HEK293 (cell line): ENCODE data around the gene ARHGAP22.

Source experiments
- CTCF ChIA-PET: fragments of 350-600 bp; formaldehyde crosslinking; extraction: SDS; loops from one replicate; lab custom pipeline; 2021; ENCODE audit warnings: antibody characterized with exemption; lab: Yijun Ruan, JAX
- POLR2A ChIA-PET: fragments of 300-600 bp; formaldehyde crosslinking; extraction: SDS; loops from one replicate; lab custom pipeline; 2020; ENCODE audit warnings: antibody characterized with exemption, inconsistent platforms; lab: Yijun Ruan, JAX
- H3K27ac ChIP-seq: fragments of 200-500 bp; sonication (Bioruptor generic); 2 replicates; pipeline ENCODE4 v1.5.1; 2014; ENCODE audit warnings: low read depth, low read length, control low read depth, inconsistent platforms; ENCODE audit errors: extremely low read depth
- H3K36me3 ChIP-seq, 2 experiments: fragments of 200-500 bp in 1 of 2; sonication (Bioruptor generic) in 1 of 2; 1 replicate in 1 of 2; 2 replicates in 1 of 2; pipeline ENCODE4 v1.5.1; 2014 to 2017; ENCODE audit warnings: inconsistent platforms in 2 of 2, low read length in 2 of 2; ENCODE audit not compliant: control insufficient read depth in 2 of 2, insufficient read depth in 1 of 2
- H3K4me1 ChIP-seq: fragments of 200-500 bp; sonication (Bioruptor generic); 2 replicates; pipeline ENCODE4 v1.5.1; 2014; ENCODE audit warnings: mild to moderate bottlenecking, low read length, inconsistent platforms; ENCODE audit not compliant: control insufficient read depth, insufficient read depth
- H3K4me3 ChIP-seq: 2 replicates; pipeline ENCODE4 v1.5.1; 2011; ENCODE audit warnings: low read depth, mild to moderate bottlenecking, control low read depth, low read length, moderate library complexity
- H3K9me3 ChIP-seq: fragments of 200-500 bp; sonication (Bioruptor generic); 2 replicates; pipeline ENCODE4 v1.5.1; 2014; ENCODE audit warnings: low read depth, low read length, inconsistent platforms; ENCODE audit not compliant: control insufficient read depth, insufficient read depth
- FEZF1 ChIP-seq: fragments of 450-650 bp; formaldehyde crosslinking; IDR thresholded peaks from 2 replicates; pipeline ENCODE4 v1.5.1; 2016; ENCODE audit warnings: missing biosample characterization, missing genetic modification characterization
- GLI4 ChIP-seq: fragments of 450-650 bp; formaldehyde crosslinking; IDR thresholded peaks from 2 replicates; pipeline ENCODE4 v1.5.1; 2016; ENCODE audit warnings: missing biosample characterization, missing genetic modification characterization
- GLIS2 ChIP-seq: fragments of 450-650 bp; formaldehyde crosslinking; IDR thresholded peaks from 2 replicates; pipeline ENCODE4 v1.5.1; 2016; ENCODE audit warnings: missing biosample characterization, missing genetic modification characterization
- KLF8 ChIP-seq: fragments of 450-650 bp; formaldehyde crosslinking; IDR thresholded peaks from 2 replicates; pipeline ENCODE4 v1.5.1; 2016; ENCODE audit warnings: missing biosample characterization, missing genetic modification characterization
- OVOL3 ChIP-seq: fragments of 450-650 bp; formaldehyde crosslinking; IDR thresholded peaks from 2 replicates; pipeline ENCODE4 v1.5.1; 2016; ENCODE audit warnings: missing biosample characterization, missing genetic modification characterization
- SALL2 ChIP-seq: fragments of 450-650 bp; formaldehyde crosslinking; IDR thresholded peaks from 2 replicates; pipeline ENCODE4 v1.5.0; 2017; ENCODE audit warnings: missing biosample characterization, mild to moderate bottlenecking, missing genetic modification characterization, borderline replicate concordance
- SP2 ChIP-seq: fragments of 450-650 bp; formaldehyde crosslinking; IDR thresholded peaks from 2 replicates; pipeline ENCODE4 v1.5.1; 2016; ENCODE audit warnings: missing biosample characterization, missing genetic modification characterization
- ZBTB1 ChIP-seq: fragments of 450-650 bp; formaldehyde crosslinking; IDR thresholded peaks from 2 replicates; pipeline ENCODE4 v1.5.1; 2016; ENCODE audit warnings: missing biosample characterization, missing genetic modification characterization
- ZNF211 ChIP-seq: fragments of 450-650 bp; formaldehyde crosslinking; IDR thresholded peaks from 2 replicates; pipeline ENCODE4 v1.5.1; 2016; ENCODE audit warnings: low read depth, missing biosample characterization, missing genetic modification characterization
- ZNF266 ChIP-seq: fragments of 450-650 bp; formaldehyde crosslinking; IDR thresholded peaks from 2 replicates; pipeline ENCODE4 v1.5.1; 2016; ENCODE audit warnings: missing biosample characterization, missing genetic modification characterization, low read depth
- ZNF324 ChIP-seq: fragments of 450-650 bp; formaldehyde crosslinking; IDR thresholded peaks from 2 replicates; pipeline ENCODE4 v1.5.1; 2016; ENCODE audit warnings: missing biosample characterization, missing genetic modification characterization
- ZNF350 ChIP-seq: fragments of 450-650 bp; formaldehyde crosslinking; IDR thresholded peaks from 2 replicates; pipeline ENCODE4 v1.5.0; 2017; ENCODE audit warnings: missing biosample characterization, mild to moderate bottlenecking, missing genetic modification characterization
- ZNF366 ChIP-seq: fragments of 450-650 bp; formaldehyde crosslinking; conservative IDR thresholded peaks from 2 replicates; pipeline ENCODE4 v1.5.1; 2016; ENCODE audit warnings: missing biosample characterization, missing genetic modification characterization
- ZNF391 ChIP-seq: fragments of 450-650 bp; formaldehyde crosslinking; IDR thresholded peaks from 2 replicates; pipeline ENCODE4 v1.5.1; 2016; ENCODE audit warnings: low read depth, missing biosample characterization, missing genetic modification characterization, borderline replicate concordance
- ZNF48 ChIP-seq: fragments of 450-650 bp; formaldehyde crosslinking; IDR thresholded peaks from 2 replicates; pipeline ENCODE4 v1.5.1; 2016; ENCODE audit warnings: missing biosample characterization, missing genetic modification characterization
- ZNF585B ChIP-seq: fragments of 450-650 bp; formaldehyde crosslinking; IDR thresholded peaks from 2 replicates; pipeline ENCODE4 v1.5.1; 2016; ENCODE audit warnings: missing biosample characterization, missing genetic modification characterization
- ZNF660 ChIP-seq: fragments of 450-650 bp; IDR thresholded peaks from 2 replicates; pipeline ENCODE4 v1.5.1; 2018; ENCODE audit warnings: missing biosample characterization, mild to moderate bottlenecking, missing genetic modification characterization
- ZNF664 ChIP-seq: fragments of 450-650 bp; formaldehyde crosslinking; IDR thresholded peaks from 2 replicates; pipeline ENCODE4 v1.5.1; 2016; ENCODE audit warnings: missing biosample characterization, missing genetic modification characterization
- ZNF76 ChIP-seq: fragments of 450-650 bp; formaldehyde crosslinking; IDR thresholded peaks from 2 replicates; pipeline ENCODE4; 2016; ENCODE audit warnings: low read depth, missing biosample characterization, missing genetic modification characterization, borderline replicate concordance
- ZNF830 ChIP-seq: fragments of 450-650 bp; IDR thresholded peaks from 2 replicates; pipeline ENCODE4 v1.5.0; 2018; ENCODE audit warnings: missing biosample characterization, missing genetic modification characterization, low read depth, mild to moderate bottlenecking, moderate library complexity
- TF ChIP-seq, protein P1 (sequence below): fragments of 450-650 bp; formaldehyde crosslinking; IDR thresholded peaks from 2 replicates; pipeline ENCODE4 v1.5.1; 2016; ENCODE audit warnings: missing biosample characterization, missing genetic modification characterization
- TF ChIP-seq, protein P2 (sequence below): fragments of 450-650 bp; formaldehyde crosslinking; IDR thresholded peaks from 2 replicates; pipeline ENCODE4 v1.5.1; 2016; ENCODE audit warnings: missing biosample characterization, missing genetic modification characterization
- TF ChIP-seq, protein P3 (sequence below): fragments of 450-650 bp; formaldehyde crosslinking; conservative IDR thresholded peaks from 2 replicates; pipeline ENCODE4 v1.5.1; 2016; ENCODE audit warnings: low read depth, missing biosample characterization, missing genetic modification characterization
- TF ChIP-seq, protein P4 (sequence below): fragments of 450-650 bp; formaldehyde crosslinking; IDR thresholded peaks from 2 replicates; pipeline ENCODE4 v1.5.1; 2016; ENCODE audit warnings: missing biosample characterization, missing genetic modification characterization, borderline replicate concordance

Gene ARHGAP22

DNA sequence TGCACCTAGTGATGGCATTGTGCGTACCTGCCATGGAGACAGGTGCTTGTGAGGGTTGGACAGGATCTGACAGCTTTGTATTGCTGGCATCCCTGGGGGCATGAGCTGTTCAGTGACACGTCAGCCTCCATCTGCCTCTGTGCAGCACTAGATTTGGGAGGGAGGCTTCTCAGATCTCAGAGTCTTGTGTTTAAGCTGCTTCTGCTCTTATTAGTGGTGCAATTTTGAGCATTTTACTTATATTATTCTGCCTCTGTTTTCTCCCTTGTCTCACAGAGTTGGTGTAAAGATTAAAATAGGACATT, 5.1 kb downstream of the ARHGAP22 start:
- TF ChIP-seq GLIS2 (tag by site-specific recombination) = no peak
- TF ChIP-seq ZNF211 = no peak
- TF ChIP-seq, protein P1, sequence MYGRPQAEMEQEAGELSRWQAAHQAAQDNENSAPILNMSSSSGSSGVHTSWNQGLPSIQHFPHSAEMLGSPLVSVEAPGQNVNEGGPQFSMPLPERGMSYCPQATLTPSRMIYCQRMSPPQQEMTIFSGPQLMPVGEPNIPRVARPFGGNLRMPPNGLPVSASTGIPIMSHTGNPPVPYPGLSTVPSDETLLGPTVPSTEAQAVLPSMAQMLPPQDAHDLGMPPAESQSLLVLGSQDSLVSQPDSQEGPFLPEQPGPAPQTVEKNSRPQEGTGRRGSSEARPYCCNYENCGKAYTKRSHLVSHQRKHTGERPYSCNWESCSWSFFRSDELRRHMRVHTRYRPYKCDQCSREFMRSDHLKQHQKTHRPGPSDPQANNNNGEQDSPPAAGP = no peak
- no peak for TF ChIP-seq ZNF266
- no peak for TF ChIP-seq ZNF664
- TF ChIP-seq ZBTB1 = no peak
- TF ChIP-seq ZNF830 (tag by site-specific recombination) = no peak
- no peak for TF ChIP-seq ZNF76 (tag by site-specific recombination)
- no peak for TF ChIP-seq ZNF48 (tag by site-specific recombination)
- TF ChIP-seq SP2 (tag by site-specific recombination) = no peak
- no peak for TF ChIP-seq SALL2 (tag by site-specific recombination)
- no peak for TF ChIP-seq GLI4 (tag by site-specific recombination)
- TF ChIP-seq, all 188 proteins: peak for 0
- ChIA-PET CTCF (interaction anchor here (0.7 to 1.6 kb wide), 2 partner anchors 56 to 332 kb away, joined by 3 to 6 read pairs; no protein-coding TSS in a partner anchor), POLR2A (no interaction called here)
- Histone ChIP-seq H3K4me3 (no peak overlapping the region), H3K36me3 (no peaks in the 10 kb centered on the region), H3K9me3 (no peaks in the 10 kb centered on the region), H3K27ac (no peak overlapping the region), H3K4me1 (0 out of 2 replicates have a peak, but pooled peaks cover 2% of the 10 kb centered on the region)

- H3K36me3 ChIP-seq = no peaks in the 10 kb centered on the region
- POLR2A ChIA-PET = no interaction called here
- H3K4me1 ChIP-seq = 0 out of 2 replicates have a peak, but pooled peaks cover 2% of the 10 kb centered on the region
- CTCF ChIA-PET = interaction anchor here (0.7 to 1.6 kb wide), 2 partner anchors 57 to 332 kb away, joined by 3 to 6 read pairs; no protein-coding TSS in a partner anchor
- no peak overlapping the region for H3K4me3 ChIP-seq
- H3K27ac ChIP-seq = no peak overlapping the region
- H3K9me3 ChIP-seq = no peaks in the 10 kb centered on the region
- TF ChIP-seq ZNF660 (tag by site-specific recombination) = no peak
- no peak for TF ChIP-seq FEZF1 (tag by site-specific recombination)
- TF ChIP-seq KLF8 (tag by site-specific recombination) = no peak
- TF ChIP-seq OVOL3 (tag by site-specific recombination) = no peak
- TF ChIP-seq, protein P2, sequence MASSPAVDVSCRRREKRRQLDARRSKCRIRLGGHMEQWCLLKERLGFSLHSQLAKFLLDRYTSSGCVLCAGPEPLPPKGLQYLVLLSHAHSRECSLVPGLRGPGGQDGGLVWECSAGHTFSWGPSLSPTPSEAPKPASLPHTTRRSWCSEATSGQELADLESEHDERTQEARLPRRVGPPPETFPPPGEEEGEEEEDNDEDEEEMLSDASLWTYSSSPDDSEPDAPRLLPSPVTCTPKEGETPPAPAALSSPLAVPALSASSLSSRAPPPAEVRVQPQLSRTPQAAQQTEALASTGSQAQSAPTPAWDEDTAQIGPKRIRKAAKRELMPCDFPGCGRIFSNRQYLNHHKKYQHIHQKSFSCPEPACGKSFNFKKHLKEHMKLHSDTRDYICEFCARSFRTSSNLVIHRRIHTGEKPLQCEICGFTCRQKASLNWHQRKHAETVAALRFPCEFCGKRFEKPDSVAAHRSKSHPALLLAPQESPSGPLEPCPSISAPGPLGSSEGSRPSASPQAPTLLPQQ (tag by site-specific recombination) = no peak
- TF ChIP-seq, protein P3, sequence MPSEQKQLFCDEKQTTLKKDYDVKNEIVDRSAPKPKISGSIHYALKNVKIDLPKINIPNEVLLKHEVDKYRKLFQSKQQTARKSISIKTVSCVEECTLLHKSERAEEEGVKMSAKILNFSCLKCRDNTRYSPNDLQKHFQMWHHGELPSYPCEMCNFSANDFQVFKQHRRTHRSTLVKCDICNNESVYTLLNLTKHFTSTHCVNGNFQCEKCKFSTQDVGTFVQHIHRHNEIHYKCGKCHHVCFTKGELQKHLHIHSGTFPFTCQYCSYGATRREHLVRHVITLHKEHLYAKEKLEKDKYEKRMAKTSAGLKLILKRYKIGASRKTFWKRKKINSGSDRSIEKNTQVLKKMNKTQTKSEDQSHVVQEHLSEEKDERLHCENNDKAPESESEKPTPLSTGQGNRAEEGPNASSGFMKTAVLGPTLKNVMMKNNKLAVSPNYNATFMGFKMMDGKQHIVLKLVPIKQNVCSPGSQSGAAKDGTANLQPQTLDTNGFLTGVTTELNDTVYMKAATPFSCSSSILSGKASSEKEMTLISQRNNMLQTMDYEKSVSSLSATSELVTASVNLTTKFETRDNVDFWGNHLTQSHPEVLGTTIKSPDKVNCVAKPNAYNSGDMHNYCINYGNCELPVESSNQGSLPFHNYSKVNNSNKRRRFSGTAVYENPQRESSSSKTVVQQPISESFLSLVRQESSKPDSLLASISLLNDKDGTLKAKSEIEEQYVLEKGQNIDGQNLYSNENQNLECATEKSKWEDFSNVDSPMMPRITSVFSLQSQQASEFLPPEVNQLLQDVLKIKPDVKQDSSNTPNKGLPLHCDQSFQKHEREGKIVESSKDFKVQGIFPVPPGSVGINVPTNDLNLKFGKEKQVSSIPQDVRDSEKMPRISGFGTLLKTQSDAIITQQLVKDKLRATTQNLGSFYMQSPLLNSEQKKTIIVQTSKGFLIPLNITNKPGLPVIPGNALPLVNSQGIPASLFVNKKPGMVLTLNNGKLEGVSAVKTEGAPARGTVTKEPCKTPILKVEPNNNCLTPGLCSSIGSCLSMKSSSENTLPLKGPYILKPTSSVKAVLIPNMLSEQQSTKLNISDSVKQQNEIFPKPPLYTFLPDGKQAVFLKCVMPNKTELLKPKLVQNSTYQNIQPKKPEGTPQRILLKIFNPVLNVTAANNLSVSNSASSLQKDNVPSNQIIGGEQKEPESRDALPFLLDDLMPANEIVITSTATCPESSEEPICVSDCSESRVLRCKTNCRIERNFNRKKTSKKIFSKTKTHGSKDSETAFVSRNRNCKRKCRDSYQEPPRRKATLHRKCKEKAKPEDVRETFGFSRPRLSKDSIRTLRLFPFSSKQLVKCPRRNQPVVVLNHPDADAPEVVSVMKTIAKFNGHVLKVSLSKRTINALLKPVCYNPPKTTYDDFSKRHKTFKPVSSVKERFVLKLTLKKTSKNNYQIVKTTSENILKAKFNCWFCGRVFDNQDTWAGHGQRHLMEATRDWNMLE = no peak
- TF ChIP-seq, protein P4, sequence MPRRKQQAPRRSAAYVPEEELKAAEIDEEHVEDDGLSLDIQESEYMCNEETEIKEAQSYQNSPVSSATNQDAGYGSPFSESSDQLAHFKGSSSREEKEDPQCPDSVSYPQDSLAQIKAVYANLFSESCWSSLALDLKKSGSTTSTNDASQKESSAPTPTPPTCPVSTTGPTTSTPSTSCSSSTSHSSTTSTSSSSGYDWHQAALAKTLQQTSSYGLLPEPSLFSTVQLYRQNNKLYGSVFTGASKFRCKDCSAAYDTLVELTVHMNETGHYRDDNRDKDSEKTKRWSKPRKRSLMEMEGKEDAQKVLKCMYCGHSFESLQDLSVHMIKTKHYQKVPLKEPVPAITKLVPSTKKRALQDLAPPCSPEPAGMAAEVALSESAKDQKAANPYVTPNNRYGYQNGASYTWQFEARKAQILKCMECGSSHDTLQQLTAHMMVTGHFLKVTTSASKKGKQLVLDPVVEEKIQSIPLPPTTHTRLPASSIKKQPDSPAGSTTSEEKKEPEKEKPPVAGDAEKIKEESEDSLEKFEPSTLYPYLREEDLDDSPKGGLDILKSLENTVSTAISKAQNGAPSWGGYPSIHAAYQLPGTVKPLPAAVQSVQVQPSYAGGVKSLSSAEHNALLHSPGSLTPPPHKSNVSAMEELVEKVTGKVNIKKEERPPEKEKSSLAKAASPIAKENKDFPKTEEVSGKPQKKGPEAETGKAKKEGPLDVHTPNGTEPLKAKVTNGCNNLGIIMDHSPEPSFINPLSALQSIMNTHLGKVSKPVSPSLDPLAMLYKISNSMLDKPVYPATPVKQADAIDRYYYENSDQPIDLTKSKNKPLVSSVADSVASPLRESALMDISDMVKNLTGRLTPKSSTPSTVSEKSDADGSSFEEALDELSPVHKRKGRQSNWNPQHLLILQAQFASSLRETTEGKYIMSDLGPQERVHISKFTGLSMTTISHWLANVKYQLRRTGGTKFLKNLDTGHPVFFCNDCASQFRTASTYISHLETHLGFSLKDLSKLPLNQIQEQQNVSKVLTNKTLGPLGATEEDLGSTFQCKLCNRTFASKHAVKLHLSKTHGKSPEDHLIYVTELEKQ (tag by site-specific recombination) = no peak
- no peak for TF ChIP-seq ZNF350 (tag by site-specific recombination)
- TF ChIP-seq ZNF366 (tag by site-specific recombination) = no peak
- no peak for TF ChIP-seq ZNF391 (tag by site-specific recombination)
- TF ChIP-seq ZNF585B (tag by site-specific recombination) = no peak
- no peak for TF ChIP-seq ZNF324 (tag by site-specific recombination)
Observed at GRCh38 chr10:48598936-48599829, 5.7 kb downstream of the ARHGAP22 start.
